22Rv1 (cell line): ENCODE measurements around the gene SPATA16.

Experiments
- ZFX ChIP-seq: fragments of 450-650 bp; IDR thresholded peaks from 2 replicates; pipeline ENCODE4 v1.6.1; 2017; ENCODE audit warnings: antibody characterized with exemption, borderline replicate concordance
- TF ChIP-seq, protein P1 (sequence below): fragments of 450-650 bp; IDR thresholded peaks from 2 replicates; pipeline ENCODE4 v1.5.1; 2017; ENCODE audit warnings: mild to moderate bottlenecking

DNA sequence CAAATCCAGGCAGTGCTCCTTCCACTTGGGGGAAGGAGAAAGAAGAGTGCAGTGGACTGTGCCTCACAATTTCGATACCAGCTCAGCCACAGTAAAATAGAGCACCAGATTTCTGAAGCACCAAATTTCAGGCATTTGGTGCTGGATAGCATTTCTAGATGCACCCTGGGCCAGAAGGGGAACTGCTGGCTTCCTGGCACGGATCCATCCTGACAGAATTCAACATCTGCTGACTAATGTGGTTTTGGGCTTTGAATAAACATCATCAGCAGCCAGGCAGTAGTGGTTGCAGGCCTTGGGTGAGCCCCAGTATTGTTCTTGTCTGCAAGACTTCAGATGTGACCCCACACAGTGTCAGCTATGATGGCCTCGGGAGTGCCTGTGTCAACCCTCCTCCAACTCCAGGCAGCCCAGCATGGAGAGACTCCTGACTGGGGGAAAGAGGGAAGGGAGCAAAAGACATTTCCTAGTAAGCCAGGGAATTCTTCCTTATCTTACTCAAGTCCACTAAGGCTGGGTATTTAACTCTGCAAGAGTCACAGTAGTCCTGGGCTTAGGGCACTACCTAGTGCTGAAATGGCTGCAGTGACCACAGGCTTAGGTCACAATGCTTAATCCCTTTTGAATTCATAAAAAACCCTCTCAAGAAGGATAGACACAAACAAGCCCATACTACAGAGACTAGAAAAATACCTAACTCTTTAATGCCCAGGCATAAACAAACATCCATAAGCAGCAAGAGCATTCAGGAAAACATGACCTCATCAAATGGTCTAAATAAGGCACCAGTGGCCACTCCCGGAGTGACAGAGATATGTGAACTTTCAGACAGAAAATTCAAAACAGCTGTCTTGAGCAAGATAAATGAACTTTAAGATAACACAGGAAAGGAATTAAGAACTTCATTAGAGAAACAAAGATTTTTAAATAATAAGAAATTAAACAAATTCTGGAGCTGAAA, 74.7 kb downstream of the SPATA16 start:
- TF ChIP-seq, protein P1, sequence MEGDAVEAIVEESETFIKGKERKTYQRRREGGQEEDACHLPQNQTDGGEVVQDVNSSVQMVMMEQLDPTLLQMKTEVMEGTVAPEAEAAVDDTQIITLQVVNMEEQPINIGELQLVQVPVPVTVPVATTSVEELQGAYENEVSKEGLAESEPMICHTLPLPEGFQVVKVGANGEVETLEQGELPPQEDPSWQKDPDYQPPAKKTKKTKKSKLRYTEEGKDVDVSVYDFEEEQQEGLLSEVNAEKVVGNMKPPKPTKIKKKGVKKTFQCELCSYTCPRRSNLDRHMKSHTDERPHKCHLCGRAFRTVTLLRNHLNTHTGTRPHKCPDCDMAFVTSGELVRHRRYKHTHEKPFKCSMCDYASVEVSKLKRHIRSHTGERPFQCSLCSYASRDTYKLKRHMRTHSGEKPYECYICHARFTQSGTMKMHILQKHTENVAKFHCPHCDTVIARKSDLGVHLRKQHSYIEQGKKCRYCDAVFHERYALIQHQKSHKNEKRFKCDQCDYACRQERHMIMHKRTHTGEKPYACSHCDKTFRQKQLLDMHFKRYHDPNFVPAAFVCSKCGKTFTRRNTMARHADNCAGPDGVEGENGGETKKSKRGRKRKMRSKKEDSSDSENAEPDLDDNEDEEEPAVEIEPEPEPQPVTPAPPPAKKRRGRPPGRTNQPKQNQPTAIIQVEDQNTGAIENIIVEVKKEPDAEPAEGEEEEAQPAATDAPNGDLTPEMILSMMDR: no peak
- TF ChIP-seq ZFX: no peak
